DMS53 treated with DMSO at 0.1 percent for 48 hours (cell line): Measurements from ENCODE around the gene CSPG4.
"Not testable (repeated sequence)": the region's sequence is repeated elsewhere in the genome, so short reads cannot be mapped to it uniquely, and the experiment has no call there.

Experiments used
- DNase-seq: peaks from one replicate; lab custom pipeline; 2025; ENCODE audit not compliant: unreplicated experiment; lab: John Stamatoyannopoulos, UW

The CSPG4 gene

DNA sequence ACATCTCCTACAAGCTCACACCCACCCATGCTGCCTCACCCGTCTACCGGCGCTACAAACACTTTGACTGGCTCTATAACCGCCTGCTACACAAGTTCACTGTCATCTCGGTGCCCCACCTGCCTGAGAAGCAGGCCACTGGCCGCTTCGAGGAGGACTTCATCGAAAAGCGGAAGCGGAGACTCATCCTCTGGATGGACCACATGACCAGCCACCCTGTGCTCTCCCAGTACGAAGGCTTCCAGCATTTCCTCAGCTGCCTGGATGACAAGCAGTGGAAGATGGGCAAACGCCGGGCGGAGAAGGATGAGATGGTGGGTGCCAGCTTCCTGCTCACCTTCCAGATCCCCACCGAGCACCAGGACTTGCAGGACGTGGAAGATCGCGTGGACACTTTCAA is 62.8 kb downstream of the CSPG4 start:
- no peak for DNase-seq

GRCh38 chr15:75649045-75649761 is 63.4 kb downstream of the CSPG4 start:
- DNase-seq, result no peak

DNA sequence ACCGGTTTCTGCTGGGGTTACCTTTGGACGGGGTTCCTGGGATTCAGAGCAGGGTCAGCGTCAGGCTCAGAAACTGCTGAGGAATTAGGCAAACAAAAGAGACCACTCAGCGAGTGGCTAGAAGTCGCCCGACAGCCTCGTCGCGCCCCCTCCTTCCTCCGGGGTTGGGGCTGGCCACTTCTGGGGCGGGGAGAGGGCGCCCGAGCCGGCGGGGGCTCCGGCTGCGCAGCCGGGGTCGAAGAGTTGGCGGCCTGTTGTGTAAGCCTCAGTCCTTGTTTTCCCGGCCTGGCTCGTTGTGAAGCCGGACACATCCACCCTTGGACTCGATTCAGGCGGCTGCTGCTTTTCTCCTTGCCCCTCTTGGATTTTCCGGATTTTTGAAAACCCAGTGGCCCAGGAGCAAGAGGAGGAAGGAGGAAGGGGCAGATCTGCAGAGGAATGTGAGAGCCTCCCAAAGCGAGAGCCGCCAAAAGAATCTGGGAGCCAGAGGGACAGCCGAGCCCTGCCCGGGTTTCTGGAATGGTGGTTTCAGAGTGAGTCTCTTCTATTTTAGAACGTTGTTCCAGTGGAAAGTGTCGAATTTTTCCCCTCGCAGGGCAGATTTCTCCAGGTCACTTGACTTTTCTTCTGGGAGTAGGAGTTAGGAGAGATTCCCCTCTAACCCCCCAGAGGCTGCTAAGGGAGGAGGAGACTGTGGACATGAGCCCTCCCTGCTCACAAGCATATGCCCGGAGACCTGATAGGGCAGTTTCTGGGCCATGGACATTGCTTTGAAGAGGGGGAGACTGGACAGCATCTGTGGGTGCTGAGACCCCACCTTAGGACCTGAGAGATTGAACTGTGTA is 64.3 kb downstream of the CSPG4 start:
- no peak for DNase-seq

- DNase-seq, result peak; percentile 26
Measured at GRCh38 chr15:75647370-75648155, 65.1 kb downstream of the CSPG4 start, which contains the start of gene SNX33. Gene SNX33 (plus strand): TSS chr15:75647912. CDS start chr15:75649103, 1,191 bp downstream.

DNA sequence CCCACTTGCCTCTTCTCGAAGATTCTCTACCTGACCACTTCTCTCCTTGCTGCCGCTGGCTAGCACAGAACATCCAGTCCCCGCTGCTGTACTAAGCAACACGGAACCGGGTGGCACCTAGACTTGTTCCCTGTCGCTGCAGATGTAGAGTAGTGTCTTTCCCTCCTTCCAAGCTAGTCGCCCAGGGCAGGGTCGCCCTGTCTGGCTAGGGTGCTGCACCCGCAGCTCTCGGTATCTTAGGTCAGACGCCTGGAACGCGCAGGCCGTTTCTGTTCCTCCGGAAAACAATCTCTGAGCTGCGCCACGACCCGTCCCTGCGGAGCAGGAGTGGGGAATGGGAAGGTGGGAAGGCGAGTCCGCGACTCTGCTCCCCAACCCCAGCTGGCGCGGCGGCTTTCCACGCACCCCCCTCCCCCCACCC is 65.7 kb downstream of the CSPG4 start:
- no peak for DNase-seq

DNA sequence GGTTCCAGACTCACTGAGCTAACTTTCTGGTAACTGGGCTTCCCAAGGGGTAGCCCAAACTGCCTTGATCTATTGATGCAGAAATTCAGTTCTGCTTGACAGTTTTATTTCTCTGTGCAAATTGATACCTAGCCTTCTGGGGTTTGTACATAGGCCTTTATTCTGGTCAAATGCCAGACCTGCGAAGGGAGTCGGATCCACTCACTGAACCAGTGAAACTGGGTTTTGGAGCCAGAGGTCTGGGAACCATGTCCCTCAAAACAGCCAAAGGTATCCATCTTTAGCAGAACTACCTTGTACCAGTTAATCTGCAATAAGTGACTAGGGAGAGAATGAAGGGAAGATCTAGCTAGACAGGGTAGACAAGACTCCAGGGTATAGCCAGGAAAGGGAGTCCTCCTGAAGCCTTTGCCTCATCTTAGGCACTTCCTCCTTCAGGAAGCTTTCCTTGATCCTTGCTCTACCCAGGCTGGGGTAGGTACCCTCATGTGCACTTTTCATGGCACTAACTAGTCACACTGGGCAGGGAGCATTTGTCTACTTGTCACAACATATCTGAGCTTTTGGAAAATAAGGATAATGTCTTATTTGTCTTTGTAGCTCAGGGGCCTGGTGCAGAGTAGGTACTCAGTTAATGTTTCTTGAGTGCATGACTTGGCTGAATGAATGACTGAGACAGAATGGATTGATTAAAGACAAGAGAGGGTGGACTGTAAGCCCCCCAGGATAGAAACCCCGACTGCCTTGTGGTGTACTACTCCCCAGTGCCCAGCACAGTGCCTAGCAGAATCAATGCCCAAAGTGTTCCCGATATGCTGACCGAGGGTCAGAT is 66.3 kb downstream of the CSPG4 start:
- DNase-seq, result no peak

DNA sequence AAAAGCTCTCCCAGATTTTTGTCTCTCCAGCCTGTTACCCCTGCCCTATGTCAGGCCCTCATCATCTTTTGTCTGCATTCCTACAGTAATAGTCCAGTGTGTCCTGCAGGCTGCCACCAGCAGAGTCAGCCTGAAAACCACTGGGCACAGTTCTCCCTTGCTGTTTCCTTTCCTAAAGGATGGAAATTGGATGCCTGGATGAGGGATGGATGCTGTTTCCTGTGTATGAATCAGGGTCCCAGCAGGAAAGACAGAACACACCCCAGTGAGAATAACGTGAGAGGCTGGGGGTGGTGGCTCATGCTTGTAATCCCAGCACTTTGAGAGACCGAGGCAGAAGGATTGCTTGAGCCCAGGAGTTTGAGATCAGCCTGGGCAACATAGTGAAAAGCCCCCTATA is 68.3 kb downstream of the CSPG4 start:
- no peak for DNase-seq

DNA sequence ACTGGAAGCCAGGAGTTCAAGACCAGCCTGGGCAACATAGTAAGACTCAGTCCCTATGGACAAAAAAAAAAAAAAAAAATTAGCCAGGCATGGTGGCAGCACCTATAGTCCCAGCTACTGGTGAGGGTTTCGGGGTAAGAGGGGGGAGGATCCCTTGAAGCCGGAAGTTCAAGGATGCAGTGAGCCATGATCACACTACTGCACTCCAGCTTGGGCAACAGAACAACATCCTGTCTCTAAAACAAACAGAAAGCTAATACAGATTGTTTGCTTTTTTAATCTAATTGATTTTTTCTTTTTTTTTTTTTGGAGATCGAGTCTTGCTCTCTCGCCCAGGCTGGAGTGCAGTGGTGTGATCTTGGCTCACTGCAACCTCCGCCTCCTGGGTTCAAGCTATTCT is 71.0 kb downstream of the CSPG4 start:
- peak; percentile 17 for DNase-seq

DNA sequence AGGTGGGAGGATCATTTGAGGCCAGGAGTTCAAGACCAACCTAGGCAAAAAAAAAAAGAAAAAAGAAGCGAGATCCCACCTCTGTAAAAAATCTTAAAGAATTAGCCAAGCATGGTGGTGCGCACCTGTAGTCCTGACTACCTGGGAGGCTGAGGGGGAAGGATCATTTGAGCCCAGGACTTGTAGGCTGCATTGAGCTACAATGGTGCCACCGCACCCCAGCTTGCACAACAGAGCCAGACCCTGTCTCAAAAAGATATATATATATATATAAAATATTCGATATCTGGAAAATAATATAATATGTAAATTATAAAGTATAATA is 71.5 kb downstream of the CSPG4 start:
- no peak for DNase-seq

DNA sequence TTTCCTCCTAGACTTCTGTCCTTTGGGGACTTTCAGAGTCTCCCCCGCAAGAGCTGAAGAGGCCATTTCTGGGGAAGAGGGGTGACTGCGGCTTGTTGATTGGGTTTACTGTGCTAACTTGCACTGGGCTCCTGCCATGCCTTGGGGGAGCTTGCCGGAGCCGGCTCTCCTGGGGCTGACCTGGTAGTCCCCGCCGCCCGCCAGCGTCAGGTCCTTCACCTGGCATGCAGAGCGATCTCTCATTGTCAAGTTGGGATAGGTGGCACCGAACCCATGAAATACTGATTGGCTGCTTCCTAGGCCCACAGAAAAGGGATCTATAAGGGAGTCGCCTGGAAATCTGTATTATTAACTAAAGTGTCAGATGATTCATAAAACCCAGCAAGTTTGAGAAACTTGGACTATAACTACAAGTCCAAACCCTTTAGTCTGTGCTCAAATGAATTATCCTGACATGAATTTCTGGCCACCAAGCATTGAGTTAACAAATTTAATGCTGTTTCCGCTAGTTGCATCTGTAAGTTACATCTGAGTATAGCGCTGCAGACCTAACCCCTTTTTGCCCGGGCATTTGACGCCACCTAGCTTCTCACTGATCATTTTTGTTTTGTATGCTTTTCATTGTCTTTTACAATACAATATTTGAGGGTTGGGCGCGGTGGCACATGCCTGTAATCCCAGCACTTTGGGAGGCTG is 72.0 kb downstream of the CSPG4 start:
- peak; percentile 62 for DNase-seq

DNA sequence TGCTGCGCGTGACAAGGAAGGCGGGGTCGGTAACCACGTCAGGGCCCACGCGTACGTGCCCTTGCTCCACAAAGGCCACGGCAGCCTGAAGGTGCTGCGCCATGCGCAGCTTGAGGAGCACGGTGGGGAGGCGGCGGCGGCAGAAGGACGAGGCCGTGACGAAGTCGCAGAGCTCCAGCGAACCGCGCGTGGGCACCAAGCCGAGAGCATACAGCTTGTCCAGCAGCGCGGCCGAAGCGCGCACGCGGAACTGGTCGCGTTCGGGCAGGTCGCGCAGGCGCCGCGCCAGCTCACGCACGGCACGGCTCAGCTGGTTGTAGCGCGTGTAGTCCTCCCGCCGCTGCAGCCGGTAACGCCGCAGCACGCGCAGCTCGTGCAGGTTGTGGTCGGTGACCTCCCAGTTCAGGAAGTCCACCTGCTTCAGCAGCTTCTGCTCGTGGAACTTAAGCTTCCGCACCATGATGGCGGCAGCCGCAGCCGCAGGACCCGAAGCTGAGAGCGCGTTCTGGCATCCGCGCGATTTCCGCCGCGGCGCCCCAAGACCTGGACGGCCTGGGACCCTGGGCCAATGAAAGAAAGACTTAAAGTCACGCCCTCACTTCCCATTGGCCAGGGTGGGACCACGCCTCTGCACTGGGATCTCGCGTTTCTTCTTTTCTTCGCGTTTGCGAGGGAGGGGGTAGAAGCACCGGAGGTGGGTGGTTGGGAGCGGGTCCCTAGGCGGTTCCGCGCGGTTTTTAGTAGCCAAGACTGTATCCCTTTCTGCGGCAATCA is 72.8 kb downstream of the CSPG4 start, which contains the start of gene IMP3:
TSS of gene IMP3 (minus strand) at position 516 of the 774 bp plus-strand sequence. CDS start at position 460, 56 bp downstream.
- DNase-seq, result peak; percentile 90

DNA sequence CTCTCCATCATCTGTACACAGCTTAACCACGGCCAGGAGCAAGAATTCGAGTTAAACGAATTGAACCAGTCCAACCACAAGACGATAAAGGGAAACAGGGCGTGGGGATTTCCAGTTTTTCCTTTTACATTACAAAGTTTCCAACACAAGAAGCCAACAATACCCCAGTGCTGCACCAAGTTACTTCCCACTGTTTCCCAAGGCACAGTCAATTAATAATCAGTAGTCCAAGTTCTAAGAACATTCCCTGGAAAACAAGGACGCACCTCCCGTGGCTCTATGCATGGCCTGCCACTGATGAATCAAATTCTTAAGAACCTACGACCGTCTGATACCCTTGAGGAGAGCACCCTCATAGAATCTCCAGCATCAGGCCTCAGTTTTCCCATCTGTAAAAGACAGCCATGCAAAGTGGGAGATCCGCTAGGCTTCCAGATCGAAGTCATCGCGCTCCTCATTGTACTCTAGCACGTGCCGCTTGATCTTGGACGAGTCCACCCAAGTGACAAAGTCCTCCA is 73.4 kb downstream of the CSPG4 start:
- DNase-seq, result no peak

GRCh38 chr15:75637245-75638009 is 75.2 kb downstream of the CSPG4 start:
- DNase-seq, result no peak

DNA sequence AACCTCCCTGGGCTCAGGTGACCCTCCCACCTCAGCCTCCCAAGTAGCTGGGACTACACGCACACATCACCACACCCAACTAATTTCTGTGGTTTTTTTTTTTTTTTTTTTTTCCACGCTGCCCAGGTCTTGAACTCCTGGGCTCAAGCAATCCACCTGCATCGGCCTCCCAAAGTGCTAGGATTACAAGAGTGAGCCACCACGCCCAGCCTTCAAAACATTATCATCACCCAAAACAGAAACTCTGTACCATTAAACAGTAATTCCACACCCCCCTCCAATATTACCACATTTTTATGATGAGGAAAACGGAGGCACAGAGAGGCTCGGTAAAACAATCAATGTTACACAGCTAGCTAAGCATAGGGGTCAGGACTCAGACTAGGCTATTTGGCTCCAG is 76.6 kb downstream of the CSPG4 start:
- DNase-seq, result no peak

- not testable (repeated sequence) for DNase-seq
Measured at GRCh38 chr15:75633922-75634321, 78.7 kb downstream of the CSPG4 start.

GRCh38 chr15:75631935-75632334 is 80.7 kb downstream of the CSPG4 start:
- no peak for DNase-seq

DNA sequence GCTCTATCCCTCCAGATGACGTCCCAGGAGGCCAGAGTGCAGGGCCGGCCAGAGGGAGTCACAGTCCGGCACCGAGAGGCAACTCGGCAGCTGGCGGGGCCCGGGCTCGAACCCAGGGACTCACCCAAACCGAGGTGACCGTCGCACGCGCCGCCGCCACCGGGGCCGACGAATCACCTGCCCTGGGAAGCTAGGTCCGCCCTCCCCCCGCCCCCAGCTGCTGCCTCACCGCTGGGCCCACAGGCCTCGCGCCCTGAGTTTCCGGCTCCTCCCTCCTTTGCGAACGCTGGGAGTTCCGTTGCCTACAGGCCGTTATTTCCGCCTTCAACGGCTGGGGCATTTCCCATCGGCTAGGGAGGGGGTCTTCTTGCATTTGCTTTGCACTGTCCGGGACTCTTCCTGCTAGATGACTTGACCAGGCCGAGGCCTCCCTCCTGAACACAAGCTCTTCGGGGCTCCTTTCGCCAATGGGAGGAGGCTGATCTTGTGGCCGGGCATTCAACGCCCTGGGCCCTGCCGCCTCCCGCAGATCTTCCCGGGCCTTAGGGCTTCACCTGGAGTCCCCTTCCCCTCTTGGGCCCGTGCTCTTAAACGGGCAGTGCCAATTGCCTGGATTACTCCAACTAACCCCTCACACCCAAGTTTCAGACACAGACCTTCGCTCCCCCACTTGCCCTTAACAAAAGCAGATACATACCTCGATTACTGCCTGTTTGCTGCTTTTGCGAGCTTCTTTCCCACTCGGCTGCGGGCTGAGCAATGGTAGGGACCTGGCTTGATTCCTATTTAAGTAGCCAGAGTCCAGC is 86.9 kb downstream of the CSPG4 start, which contains the start of gene SNUPN:
TSS of gene SNUPN (minus strand) at position 184 of the 806 bp plus-strand sequence. CDS start 4,674 bp downstream, outside the sequence.
- peak; percentile 73 for DNase-seq
